ENCODE measurements around the gene ZNF641. TPM values are rescaled to one million over a fixed set of nuclear protein-coding genes. Genes with fewer than 3 reads are reported as not detected.

The ZNF641 gene
- total and polyA plus RNA-seq, 2 donors (not counting 3 experiments of a cell fraction or from before 2014, with no cell fraction given), result 3.5 to 6.7 TPM

DNA sequence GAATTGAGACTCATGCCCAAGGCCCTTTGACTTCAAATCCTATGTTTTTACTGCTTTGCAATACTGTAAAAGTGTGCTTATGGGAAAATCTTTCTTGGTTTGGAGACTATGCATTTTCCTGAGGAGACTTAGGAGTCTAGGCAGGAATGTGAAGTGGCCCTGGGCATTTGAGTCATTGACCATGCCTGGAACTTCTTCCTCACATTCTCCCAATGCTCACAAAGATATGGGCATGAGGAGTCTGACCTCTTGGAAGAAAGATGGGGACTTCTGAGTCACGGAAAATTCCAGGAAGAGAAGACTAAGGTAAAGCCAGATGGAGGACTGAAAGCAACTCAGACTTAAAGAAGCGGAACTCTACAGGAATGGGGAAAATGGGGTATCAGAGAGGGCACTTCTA, 38.2 kb upstream of the ZNF641 start:
- Histone ChIP-seq H2AFZ (ENCODE audit: low read depth, low read length) (no peak overlapping the region), H3K4me1 (ENCODE audit: control insufficient read depth, extremely low read depth, insufficient read depth, low read length) (no peaks in the 10 kb centered on the region), H3K27ac (ENCODE audit: insufficient read depth, low read depth, low read length) (no peak overlapping the region), H3K27me3 (ENCODE audit: control insufficient read depth in 2 of 2, insufficient read depth in 2 of 2, low read length in 2 of 2) (peaks cover 0 to 4% of the 10 kb centered on the region in 2 experiments), H3K36me3 (ENCODE audit: control insufficient read depth in 2 of 2, extremely low read depth in 1 of 2, insufficient read depth in 2 of 2, low read length in 2 of 2) (no peaks in the 10 kb centered on the region), H3K9me3 (replicated peaks; ENCODE audit: control insufficient read depth, insufficient read depth, low read length) (no peaks in the 10 kb centered on the region), H3K9ac (replicated peaks; ENCODE audit: extremely low read depth, insufficient read depth, low read length) (no peak overlapping the region), H3K79me2 (ENCODE audit: control insufficient read depth, insufficient read depth, low read length) (no peaks in the 10 kb centered on the region), H4K20me1 (replicated peaks; ENCODE audit: control insufficient read depth, extremely low read depth, insufficient read depth, low read length) (no peaks in the 10 kb centered on the region), H3K4me3 (replicated peaks in 1 of 3; ENCODE audit: insufficient read depth in 1 of 3, low read depth in 1 of 3, low read length in 3 of 3) (no peak overlapping the region), H3K9me1 (replicated peaks; ENCODE audit: control insufficient read depth, extremely low read depth, insufficient read depth, low read length) (no peaks in the 10 kb centered on the region), H3K4me2 (ENCODE audit: insufficient read depth, low read length) (no peak overlapping the region)
- FAIRE-seq (no peak), DNase-seq (ENCODE audit: low read depth, low spot score) (no peak)
- intact Hi-C loops (cut with micrococcal nuclease) (no loop called here), dilution Hi-C loops (cut with MboI; ENCODE audit: extremely low pct_ligation_motif_present, low sequenced_read_pairs) (no loop called here)
- TF ChIP-seq FOS (IDR thresholded peaks at IDR 0.05; ENCODE audit: borderline replicate concordance, insufficient read depth, low read length) (no peak), EZH2 (IDR thresholded peaks at IDR 0.05; ENCODE audit: borderline replicate concordance, low read depth, low read length, severe bottlenecking) (no peak), POLR2A (IDR thresholded peaks at IDR 0.05; ENCODE audit: low read depth, low read length) (no peak), JUN (IDR thresholded peaks at IDR 0.05; ENCODE audit: borderline replicate concordance, insufficient read depth, insufficient read length, low read depth) (no peak), POLR2AphosphoS5 (IDR thresholded peaks at IDR 0.05; ENCODE audit: insufficient read depth, low read depth, low read length) (no peak), GATA2 (IDR thresholded peaks at IDR 0.05; ENCODE audit: insufficient read depth, insufficient read length, low read depth, low read length) (no peak), MYC (IDR thresholded peaks at IDR 0.05; ENCODE audit: low read depth, low read length) (no peak)
- TF ChIP-seq, protein P1, sequence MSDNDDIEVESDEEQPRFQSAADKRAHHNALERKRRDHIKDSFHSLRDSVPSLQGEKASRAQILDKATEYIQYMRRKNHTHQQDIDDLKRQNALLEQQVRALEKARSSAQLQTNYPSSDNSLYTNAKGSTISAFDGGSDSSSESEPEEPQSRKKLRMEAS (IDR thresholded peaks at IDR 0.05; ENCODE audit: insufficient read depth, insufficient read length), result no peak
- TF ChIP-seq, protein P2, sequence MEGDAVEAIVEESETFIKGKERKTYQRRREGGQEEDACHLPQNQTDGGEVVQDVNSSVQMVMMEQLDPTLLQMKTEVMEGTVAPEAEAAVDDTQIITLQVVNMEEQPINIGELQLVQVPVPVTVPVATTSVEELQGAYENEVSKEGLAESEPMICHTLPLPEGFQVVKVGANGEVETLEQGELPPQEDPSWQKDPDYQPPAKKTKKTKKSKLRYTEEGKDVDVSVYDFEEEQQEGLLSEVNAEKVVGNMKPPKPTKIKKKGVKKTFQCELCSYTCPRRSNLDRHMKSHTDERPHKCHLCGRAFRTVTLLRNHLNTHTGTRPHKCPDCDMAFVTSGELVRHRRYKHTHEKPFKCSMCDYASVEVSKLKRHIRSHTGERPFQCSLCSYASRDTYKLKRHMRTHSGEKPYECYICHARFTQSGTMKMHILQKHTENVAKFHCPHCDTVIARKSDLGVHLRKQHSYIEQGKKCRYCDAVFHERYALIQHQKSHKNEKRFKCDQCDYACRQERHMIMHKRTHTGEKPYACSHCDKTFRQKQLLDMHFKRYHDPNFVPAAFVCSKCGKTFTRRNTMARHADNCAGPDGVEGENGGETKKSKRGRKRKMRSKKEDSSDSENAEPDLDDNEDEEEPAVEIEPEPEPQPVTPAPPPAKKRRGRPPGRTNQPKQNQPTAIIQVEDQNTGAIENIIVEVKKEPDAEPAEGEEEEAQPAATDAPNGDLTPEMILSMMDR (IDR thresholded peaks at IDR 0.05; ENCODE audit: extremely low read depth in 1 of 2, insufficient read depth in 1 of 2, low read depth in 1 of 2, low read length in 2 of 2), result no peak
- no TSS peak for BruUV-seq (replicated peaks)
- ChIA-PET CTCF (no interaction called here), POLR2A (no interaction called here)

Measured in endothelial cell of umbilical vein (primary cell).